ENCODE measurements around the gene NHLRC4.

GRCh38 chr16:595942-596735 is 29.3 kb downstream of the NHLRC4 start:
- TF ChIP-seq CTCF (IDR thresholded peaks at IDR 0.05), result no peak
- no peak for TF ChIP-seq POLR2A (IDR thresholded peaks at IDR 0.05)

Data from body of pancreas (tissue), 4 donors.